ENCODE measurements around the gene TEDC1.

DNA sequence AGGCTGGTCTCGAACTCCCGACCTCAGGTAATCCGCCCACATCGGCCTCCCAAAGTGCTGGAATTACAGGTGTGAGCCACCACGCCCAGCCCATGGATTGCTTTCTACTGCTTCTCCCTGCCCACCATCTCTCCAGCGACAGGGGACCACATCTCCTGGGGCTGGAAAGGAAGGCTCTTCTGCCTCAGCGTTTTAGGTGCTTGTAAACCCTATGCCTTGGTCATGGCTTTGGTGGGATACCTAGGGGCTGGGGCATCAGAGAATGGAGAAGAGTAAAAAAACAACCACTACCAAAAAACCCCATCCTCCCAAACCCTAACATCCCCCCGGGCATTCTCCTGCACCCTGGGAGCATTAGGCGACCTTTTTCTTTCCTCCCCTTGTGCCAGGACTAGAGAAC lies 34.3 kb downstream of the TEDC1 start:
- TF ChIP-seq, protein P1, sequence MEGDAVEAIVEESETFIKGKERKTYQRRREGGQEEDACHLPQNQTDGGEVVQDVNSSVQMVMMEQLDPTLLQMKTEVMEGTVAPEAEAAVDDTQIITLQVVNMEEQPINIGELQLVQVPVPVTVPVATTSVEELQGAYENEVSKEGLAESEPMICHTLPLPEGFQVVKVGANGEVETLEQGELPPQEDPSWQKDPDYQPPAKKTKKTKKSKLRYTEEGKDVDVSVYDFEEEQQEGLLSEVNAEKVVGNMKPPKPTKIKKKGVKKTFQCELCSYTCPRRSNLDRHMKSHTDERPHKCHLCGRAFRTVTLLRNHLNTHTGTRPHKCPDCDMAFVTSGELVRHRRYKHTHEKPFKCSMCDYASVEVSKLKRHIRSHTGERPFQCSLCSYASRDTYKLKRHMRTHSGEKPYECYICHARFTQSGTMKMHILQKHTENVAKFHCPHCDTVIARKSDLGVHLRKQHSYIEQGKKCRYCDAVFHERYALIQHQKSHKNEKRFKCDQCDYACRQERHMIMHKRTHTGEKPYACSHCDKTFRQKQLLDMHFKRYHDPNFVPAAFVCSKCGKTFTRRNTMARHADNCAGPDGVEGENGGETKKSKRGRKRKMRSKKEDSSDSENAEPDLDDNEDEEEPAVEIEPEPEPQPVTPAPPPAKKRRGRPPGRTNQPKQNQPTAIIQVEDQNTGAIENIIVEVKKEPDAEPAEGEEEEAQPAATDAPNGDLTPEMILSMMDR (optimal IDR thresholded peaks at IDR 0.05 in 1 of 3, IDR thresholded peaks at IDR 0.05 in 1 of 3, conservative IDR thresholded peaks at IDR 0.05 in 1 of 3; ENCODE audit: extremely low read depth in 1 of 3, insufficient read depth in 2 of 3, low read length in 3 of 3), result no peak
- no peak for TF ChIP-seq EZH2 (IDR thresholded peaks at IDR 0.05; ENCODE audit: low read length)

All from keratinocyte (primary cell).